Uterus (tissue), 2 donors: ENCODE measurements around the gene RAET1E.

Source experiments
- CTCF ChIP-seq, 4 experiments: fragments of 200-600 bp in 2 of 4; fragments of 450-650 bp in 2 of 4; sonication (generic) in 2 of 4; IDR thresholded peaks; one replicate each; pipeline ENCODE4 v1.5.1; 2016 to 2019; ENCODE audit warnings: antibody characterized with exemption in 4 of 4, mild to moderate bottlenecking in 2 of 4, moderate library complexity in 1 of 4
- POLR2A ChIP-seq, 2 donors: fragments of 450-650 bp; IDR thresholded peaks; one replicate each; pipeline ENCODE4 v1.6.1; 2016; ENCODE audit warnings: antibody characterized with exemption in 2 of 2, mild to moderate bottlenecking in 1 of 2, moderate library complexity in 1 of 2

DNA sequence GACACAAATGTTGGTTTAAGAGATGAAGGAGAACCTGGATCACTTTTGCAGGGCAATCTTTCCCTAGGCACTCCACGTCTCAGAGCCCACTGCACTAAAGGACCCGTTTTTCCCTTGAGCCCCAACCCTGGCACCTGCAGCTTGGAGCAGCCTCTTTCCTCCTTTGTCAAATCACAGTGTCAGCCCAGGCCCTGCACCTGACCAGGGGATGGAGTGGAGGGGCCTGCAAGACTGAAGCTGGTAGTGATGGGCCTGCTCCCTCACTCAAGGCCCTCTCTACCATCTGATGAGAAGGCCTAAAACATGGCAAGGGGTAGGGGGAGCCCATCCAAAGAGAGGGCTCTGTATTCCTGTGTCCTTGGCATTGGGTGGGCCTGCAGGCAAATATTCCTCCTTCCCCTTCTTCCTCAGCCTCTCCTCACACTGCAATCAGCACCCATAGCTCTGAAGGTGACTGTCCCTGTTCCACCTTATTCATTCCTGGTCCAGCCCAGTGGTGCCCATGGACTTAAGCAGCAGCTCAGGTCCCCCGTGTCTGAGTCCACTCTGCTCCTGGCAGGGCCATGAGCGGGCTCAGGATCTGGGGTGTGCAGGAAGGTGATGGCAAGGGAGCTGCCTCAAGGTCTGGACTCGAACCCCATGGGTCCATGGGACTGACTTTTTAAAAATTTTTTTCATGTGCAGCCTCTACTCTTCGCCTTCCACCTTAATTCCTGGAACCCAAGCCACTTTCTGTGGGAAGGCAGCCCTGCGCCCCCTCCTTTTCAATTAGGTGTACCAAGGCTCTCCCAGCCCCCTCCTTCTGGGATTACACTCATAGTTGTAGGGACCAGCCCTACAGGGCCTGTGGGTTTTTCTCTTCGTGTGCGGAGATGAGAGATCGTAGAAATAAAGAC lies 18.3 kb upstream of the RAET1E start:
- TF ChIP-seq CTCF (IDR thresholded peaks at IDR 0.05) (no peak), POLR2A (IDR thresholded peaks at IDR 0.05) (no peak)
